TTC549 (cell line): ENCODE measurements around the gene SYT14.
A peak's percentile ranks its signal among the peaks of the same experiment; 100 is the strongest.
"Not testable (repeated sequence)": the region's sequence is repeated elsewhere in the genome, so short reads cannot be mapped to it uniquely, and the experiment has no call there.

Source experiments
- FAIRE-seq: peaks from 2 replicates; lab custom pipeline; 2012; peaks lifted over from hg19 to GRCh38; lab: Jason Lieb, UNC

SYT14 gene

DNA sequence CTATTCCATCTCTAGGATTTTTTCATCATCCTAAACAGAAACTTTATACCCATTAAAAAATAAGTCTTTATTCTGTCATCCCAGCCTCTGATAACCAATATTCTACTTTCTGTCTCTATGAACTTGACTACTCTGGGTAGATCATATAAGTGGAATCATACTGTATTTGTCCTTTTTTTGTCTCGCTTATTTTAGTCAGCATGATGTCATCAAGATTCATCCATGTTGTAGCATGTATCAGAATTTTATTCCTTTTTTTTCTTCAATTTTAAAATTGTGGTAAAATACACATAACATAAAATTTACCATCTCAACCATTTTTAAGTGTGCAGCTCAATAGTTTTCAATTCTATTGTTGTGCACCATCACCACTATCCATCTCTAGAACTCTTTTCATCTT lies 90.0 kb downstream of the SYT14 start:
- FAIRE-seq: no peak

DNA sequence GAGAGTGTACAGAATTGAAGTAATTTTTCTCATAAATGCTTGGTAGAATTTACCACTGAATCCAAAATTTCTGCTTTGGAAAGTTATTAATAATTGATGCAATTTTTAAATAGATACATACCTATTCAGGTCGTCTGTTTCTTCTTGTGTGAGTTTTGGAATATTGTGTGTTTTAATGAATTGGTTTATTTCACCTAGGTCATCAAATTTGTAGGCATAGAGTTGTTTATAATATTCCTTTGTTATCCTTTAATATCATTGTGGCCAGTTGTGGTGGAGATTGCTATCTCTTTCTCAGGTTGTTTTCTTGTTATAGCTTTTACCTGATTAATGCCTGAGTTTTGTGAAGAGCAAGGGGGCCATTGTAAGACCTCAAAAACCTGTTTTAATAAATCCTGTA lies 93.5 kb downstream of the SYT14 start:
- FAIRE-seq: no peak

GRCh38 chr1:210043058-210043457 lies 105.0 kb downstream of the SYT14 start:
- FAIRE-seq: no peak

DNA sequence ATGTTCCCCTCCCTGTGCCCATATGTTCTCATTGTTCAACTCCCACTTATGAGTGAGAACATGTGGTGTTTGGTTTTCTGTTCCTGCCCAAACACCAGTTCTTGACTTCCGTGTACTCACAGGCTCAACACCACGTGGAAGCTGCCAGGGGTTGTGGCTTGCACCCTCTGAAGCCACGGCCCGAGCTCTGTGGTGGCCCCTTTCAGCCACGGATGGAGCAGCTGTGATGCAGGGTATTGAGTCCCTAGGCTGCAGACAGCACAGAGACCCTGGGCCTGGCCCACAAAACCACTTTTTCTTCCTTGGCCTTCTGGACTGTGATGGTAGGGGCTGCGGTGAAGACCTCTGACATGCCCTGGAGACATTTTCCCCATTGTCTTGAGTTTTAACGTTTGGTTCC lies 111.6 kb downstream of the SYT14 start:
- no peak for FAIRE-seq

DNA sequence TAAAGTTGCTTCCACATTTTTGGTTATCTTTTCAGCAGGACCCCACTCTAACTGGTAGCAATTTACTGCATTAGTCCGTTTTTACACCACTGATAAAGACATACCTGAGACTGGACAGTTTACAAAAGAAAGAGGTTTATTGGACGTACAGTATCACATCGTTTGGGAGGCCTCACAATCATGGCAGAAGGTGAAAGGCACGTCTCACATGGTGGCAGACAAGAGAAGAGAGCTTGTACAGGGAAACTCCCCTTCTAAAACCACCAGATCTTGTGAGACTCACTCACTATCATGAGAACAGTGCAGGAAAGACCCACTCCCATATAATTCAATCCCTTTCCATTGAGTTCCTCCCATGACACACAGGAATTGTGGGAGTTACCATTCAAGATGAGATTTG lies 112.5 kb downstream of the SYT14 start:
- not testable (repeated sequence) for FAIRE-seq

DNA sequence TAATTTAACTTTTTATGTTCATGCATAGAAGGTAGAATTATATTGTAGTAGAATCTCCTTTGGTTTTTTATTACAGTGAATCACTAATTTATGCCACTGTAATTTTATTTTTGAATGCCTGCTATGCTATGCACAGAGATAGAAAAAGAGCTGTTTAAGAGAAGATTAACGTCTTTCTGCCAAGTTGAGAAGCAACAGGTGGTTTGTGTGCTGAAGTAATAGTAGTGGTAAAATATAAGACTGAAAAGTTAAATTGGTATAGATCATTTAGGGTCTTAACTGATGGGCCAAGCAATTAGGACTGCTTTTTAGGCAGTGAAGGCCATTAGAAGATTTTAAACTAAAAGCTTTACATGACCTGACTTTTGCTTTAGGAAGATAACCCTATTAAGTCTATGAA lies 115.1 kb downstream of the SYT14 start:
- FAIRE-seq: no peak

DNA sequence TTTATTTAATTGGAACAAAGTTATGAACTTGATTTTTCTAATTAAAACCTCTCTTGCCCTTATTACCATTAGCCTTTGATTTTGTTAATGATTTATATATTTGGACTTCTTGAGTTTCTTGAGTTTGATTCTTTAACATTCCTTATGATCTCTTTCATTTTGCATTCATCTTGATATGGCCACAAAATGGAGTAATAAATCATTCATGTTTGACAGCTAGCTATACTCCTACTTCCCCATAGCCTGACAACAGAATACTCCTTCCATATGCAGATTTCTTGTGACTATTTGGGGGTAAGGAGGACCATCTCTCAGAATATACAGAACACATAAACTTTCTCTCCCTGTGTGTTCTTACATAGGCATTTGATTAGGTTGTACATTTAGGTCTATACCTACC lies 119.6 kb downstream of the SYT14 start:
- no peak for FAIRE-seq

DNA sequence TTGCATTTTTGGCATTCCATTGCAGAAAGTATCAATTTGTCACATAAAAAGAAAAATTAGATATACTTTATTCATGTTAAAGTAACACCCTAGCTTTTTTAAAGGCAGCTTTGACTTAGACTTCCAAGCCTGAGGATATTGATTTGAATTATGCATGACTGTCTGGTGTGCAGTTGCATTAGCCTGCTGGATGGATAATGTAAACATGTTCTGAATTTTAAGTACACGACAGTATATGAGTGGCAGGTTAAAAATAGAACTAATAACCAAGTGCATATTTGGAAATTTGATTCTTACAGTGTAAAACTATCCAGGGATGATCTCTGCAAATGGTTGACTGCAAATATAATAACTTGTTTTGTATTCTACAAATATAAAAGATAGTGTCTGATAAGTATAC lies 124.0 kb downstream of the SYT14 start:
- FAIRE-seq: no peak

DNA sequence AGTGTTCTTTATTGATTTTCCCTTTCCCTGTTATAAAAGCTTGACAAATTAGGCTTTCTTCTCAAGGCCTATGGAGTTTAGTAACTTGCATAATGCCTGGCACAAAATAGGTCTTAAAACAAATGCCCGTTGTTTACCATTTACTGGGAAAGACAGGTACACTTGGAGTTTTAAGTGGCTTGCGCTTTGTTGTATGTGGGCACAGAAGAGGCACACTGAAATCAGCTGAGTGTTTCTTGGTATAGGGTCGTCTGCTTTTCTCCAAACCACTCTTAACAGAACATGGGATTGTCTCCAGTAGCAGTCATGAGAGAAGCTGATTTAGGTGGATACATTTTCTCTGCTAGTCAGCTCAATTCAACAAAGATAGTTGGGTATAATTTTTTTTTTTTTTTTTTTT lies 132.5 kb downstream of the SYT14 start:
- no peak for FAIRE-seq

GRCh38 chr1:210072129-210072528 lies 134.1 kb downstream of the SYT14 start:
- no peak for FAIRE-seq

- FAIRE-seq: peak; percentile 58
These were observed 135.0 kb downstream of the SYT14 start for GRCh38 chr1:210072896-210073504.

- no peak for FAIRE-seq
These were observed 136.9 kb downstream of the SYT14 start for GRCh38 chr1:210074904-210075303.

DNA sequence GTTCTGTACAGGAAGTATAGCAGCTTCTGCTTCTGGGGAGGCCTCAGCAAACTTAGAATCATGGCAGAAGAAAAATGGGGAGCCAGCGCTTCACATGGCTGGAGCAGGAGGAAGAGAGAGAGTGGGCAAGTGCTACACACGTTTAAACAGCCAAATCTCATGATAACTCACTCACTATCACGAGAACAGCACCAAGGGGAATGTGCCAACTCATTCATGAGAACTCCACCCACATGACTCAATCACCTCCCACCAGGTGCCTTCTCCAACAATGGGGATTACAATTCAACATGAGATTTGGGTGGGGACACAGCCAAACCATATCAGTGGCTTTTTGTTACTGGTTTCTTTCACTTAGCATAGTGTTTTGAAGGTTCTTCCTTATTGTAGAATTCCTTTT lies 138.6 kb downstream of the SYT14 start:
- no peak for FAIRE-seq

DNA sequence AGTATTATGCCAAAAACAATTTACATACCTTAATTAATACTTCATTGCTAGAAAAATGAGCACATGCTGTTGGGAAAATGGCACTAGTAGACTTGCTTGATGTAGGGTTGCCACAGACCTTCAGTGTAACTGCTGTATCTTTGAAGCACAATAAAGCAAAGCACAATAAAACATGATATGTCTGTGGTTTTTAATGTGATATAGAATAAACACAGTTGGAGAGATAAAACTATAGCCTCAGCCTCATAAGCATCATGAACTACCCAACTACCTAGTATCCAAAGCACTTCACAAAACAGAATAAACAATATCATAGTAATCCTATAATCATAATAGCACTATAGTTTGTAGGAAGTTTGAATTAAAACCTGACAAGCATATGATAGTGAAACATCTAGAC lies 143.5 kb downstream of the SYT14 start:
- no peak for FAIRE-seq

DNA sequence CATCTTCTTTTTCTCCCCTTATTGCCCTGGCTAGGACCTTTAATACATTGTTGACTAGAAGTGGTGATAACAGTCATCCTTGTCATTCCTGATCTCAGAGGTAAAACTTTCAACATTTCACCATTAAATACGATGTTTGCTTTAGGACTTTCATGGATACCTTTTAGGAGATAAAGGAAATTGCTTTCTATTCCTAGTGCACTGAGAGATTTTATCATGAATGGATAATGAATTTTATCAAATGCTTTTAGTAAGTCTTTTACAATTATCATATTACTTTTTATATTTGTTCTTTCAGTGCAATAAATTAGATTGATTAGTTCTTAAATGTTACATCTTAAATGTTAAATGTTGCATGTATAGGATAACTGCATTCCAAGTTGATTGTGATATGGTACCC lies 147.3 kb downstream of the SYT14 start:
- peak; percentile 42 for FAIRE-seq

GRCh38 chr1:210087058-210087457 lies 149.0 kb downstream of the SYT14 start:
- no peak for FAIRE-seq

- FAIRE-seq: no peak
These were observed 151.8 kb downstream of the SYT14 start for GRCh38 chr1:210089855-210090254.

DNA sequence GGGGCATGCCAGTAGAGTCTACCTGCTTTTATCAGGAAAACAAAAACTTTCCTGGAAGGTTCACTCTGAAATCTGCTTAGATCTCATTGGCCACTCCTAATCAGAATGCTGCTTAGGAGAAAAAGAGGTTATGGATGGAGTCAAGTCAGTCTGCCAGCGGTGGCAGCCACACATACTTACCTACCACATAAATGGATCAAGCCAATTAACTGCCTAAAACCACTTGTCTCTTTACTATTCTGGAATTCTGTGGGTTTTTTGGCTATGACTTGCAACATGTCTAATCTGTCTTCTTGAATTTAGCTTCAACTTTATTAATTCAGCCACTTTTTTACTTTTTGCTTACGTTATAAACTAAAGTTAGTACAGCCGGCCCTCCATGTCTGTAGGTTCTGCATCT lies 154.3 kb downstream of the SYT14 start:
- FAIRE-seq: no peak

GRCh38 chr1:210093461-210093860 lies 155.4 kb downstream of the SYT14 start:
- no peak for FAIRE-seq

- no peak for FAIRE-seq
These were observed 160.3 kb downstream of the SYT14 start for GRCh38 chr1:210098356-210098755.

DNA sequence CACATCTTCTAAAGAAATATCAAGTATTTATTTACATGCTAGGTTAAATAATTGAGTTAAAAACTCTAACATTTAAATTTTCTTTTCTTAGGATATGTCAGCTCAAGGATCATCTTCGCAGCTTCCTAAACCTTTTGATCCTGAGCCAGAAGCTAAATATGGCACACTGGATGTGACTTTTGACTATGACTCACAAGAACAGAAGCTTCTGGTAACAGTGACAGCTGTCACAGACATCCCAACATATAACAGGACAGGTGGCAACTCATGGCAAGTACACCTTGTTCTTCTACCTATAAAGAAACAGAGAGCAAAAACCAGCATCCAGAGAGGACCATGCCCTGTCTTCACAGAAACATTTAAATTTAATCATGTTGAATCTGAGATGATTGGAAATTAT lies 161.9 kb downstream of the SYT14 start:
- no peak for FAIRE-seq

GRCh38 chr1:210104103-210104502 lies 166.1 kb downstream of the SYT14 start:
- FAIRE-seq: no peak

GRCh38 chr1:210112906-210113305 lies 174.9 kb downstream of the SYT14 start:
- not testable (repeated sequence) for FAIRE-seq

DNA sequence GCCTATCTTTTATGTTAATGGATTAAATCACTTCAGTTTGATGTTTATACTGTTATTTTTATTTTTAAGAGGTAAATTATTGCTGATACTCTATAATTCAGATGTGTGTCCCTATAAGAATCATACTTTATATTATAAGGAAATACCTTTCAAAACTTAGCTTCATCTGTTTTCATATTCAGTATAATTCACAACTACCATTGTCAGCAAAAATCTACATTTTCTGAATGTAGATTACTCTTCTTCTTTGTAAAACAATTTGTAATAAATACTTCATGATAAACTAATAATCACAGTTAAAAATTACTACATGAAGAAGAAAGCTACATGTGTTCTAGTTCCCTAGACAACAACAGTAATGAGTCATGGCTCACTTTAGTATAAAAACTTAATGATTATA lies 179.2 kb downstream of the SYT14 start:
- peak; percentile 56 for FAIRE-seq

DNA sequence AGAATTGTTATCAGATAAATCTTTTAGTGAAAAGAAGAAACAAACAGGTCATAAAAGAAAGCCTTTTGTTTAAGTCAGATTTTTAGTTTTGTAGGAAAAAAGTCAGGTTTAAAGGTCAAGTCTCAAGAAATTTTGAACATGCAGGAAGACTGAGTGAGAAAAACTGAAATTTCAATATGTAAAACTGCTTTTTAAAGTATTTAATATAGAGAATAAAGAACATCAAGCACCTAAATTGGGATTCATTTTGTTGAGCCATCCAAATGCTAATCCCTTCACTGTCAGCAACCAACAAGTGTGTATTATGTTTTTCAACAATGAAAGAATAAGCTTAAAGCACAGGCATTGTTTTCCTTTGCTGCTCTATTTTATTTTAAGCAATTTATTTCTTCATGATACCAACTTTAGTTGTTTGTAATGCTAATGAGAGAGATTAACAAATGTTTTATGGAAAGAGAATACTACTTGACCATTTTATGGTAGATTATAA lies 179.7 kb downstream of the SYT14 start:
- no peak for FAIRE-seq
